ENCODE results near the gene ALDH1A3. TPM values are rescaled to one million over a fixed set of nuclear protein-coding genes. Genes with fewer than 3 reads are reported as not detected.

Gene ALDH1A3
- total and polyA plus RNA-seq, 4 donors, result 0.79 to 8.4 (median 1.4) TPM

- Histone ChIP-seq H3K27ac (ENCODE audit: low read depth in 1 of 2, low read length in 2 of 2) (no peak overlapping the region), H3K27me3 (ENCODE audit: control insufficient read depth in 4 of 4, insufficient read depth in 4 of 4, low read length in 3 of 4) (no peaks in the 10 kb centered on the region), H3K9me3 (ENCODE audit: control insufficient read depth in 4 of 4, low read length in 3 of 4) (no peaks in the 10 kb centered on the region), H3K36me3 (ENCODE audit: control insufficient read depth in 4 of 4, insufficient read depth in 3 of 4, low read depth in 1 of 4, low read length in 3 of 4) (no peaks in the 10 kb centered on the region), H3K4me1 (ENCODE audit: control insufficient read depth in 4 of 4, insufficient read depth in 4 of 4, low read length in 3 of 4) (no peaks in the 10 kb centered on the region), H3K9ac (ENCODE audit: low read depth in 1 of 2, low read length in 2 of 2) (no peak overlapping the region), H3K4me3 (ENCODE audit: low read depth in 1 of 3, low read length in 3 of 3) (no peak overlapping the region)
- 63% methylated on average over 14 of the region's 14 CpGs for WGBS
- DNase-seq (ENCODE audit: low spot score), result no peak
- no peak for TF ChIP-seq RXRA (IDR thresholded peaks at IDR 0.05)
- no peak for TF ChIP-seq NR2F2 (IDR thresholded peaks at IDR 0.05)
- TF ChIP-seq ZBTB33 (IDR thresholded peaks at IDR 0.05), result no peak
- TF ChIP-seq YY1 (IDR thresholded peaks at IDR 0.05), result no peak
Observed at GRCh38 chr15:100842756-100843730, 36.6 kb upstream of the ALDH1A3 start.

DNA sequence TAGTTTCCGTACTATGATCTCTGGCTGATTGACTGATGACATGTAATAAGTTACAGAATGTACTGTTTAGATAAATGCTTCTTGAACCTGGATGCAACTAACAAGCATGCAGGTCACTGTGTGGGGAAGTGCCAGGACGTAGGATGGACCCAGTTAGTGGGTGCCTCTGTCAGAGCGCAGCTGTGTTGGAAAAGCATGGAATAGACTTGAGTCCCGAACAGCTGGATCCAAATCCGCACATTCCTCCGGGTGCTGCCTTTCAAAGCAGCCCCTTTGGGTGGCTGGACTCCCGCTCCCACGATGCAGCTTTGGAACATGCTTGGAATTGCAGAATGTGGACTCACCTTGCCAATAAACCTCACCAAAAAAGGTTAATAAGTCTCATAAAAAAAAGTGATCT, 35.5 kb upstream of the ALDH1A3 start:
- Histone ChIP-seq H3K4me3 (ENCODE audit: low read depth in 1 of 3, low read length in 3 of 3) (no peak overlapping the region), H3K36me3 (ENCODE audit: control insufficient read depth in 4 of 4, insufficient read depth in 3 of 4, low read depth in 1 of 4, low read length in 3 of 4) (no peaks in the 10 kb centered on the region), H3K9me3 (ENCODE audit: control insufficient read depth in 4 of 4, low read length in 3 of 4) (no peaks in the 10 kb centered on the region), H3K27ac (ENCODE audit: low read depth in 1 of 2, low read length in 2 of 2) (no peak overlapping the region), H3K27me3 (ENCODE audit: control insufficient read depth in 4 of 4, insufficient read depth in 4 of 4, low read length in 3 of 4) (peaks cover 0 to 4% (median 0%) of the 10 kb centered on the region in 4 donors), H3K4me1 (ENCODE audit: control insufficient read depth in 4 of 4, insufficient read depth in 4 of 4, low read length in 3 of 4) (no peaks in the 10 kb centered on the region), H3K9ac (ENCODE audit: low read depth in 1 of 2, low read length in 2 of 2) (no peak overlapping the region)
- no peak for DNase-seq (ENCODE audit: low spot score)
- TF ChIP-seq FOXA1 (IDR thresholded peaks at IDR 0.05) (no peak), RAD21 (IDR thresholded peaks at IDR 0.05) (no peak), HNF4A (conservative IDR thresholded peaks at IDR 0.05) (no peak), YY1 (IDR thresholded peaks at IDR 0.05) (no peak), SP1 (IDR thresholded peaks at IDR 0.05) (no peak), REST (IDR thresholded peaks at IDR 0.05) (no peak)
- TF ChIP-seq, protein P1, sequence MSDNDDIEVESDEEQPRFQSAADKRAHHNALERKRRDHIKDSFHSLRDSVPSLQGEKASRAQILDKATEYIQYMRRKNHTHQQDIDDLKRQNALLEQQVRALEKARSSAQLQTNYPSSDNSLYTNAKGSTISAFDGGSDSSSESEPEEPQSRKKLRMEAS (IDR thresholded peaks at IDR 0.05), result no peak
- WGBS, result 87% methylated on average over 8 of the region's 8 CpGs

- no peaks in the 10 kb centered on the region for H3K36me3 ChIP-seq (ENCODE audit: control insufficient read depth in 4 of 4, insufficient read depth in 3 of 4, low read depth in 1 of 4, low read length in 3 of 4)
- no peak overlapping the region for H3K27ac ChIP-seq (ENCODE audit: low read depth in 1 of 2, low read length in 2 of 2)
- no peak overlapping the region for H3K9ac ChIP-seq (ENCODE audit: low read depth in 1 of 2, low read length in 2 of 2)
- WGBS, result 83% methylated on average over 9 of the region's 9 CpGs
- no peak for DNase-seq (ENCODE audit: low spot score)
- no peak overlapping the region for H3K4me3 ChIP-seq (ENCODE audit: low read depth in 1 of 3, low read length in 3 of 3)
- H3K4me1 ChIP-seq (ENCODE audit: control insufficient read depth in 4 of 4, insufficient read depth in 4 of 4, low read length in 3 of 4), result no peaks in the 10 kb centered on the region
- H3K27me3 ChIP-seq (ENCODE audit: control insufficient read depth in 4 of 4, insufficient read depth in 4 of 4, low read length in 3 of 4), result peaks cover 0 to 8% (median 2%) of the 10 kb centered on the region in 4 donors
- H3K9me3 ChIP-seq (ENCODE audit: control insufficient read depth in 4 of 4, low read length in 3 of 4), result peaks cover 0 to 1% (median 0%) of the 10 kb centered on the region in 4 donors
- TF ChIP-seq JUND (IDR thresholded peaks at IDR 0.05) (no peak), REST (IDR thresholded peaks at IDR 0.05) (no peak), TAF1 (conservative IDR thresholded peaks at IDR 0.05) (no peak), GABPA (IDR thresholded peaks at IDR 0.05 in 1 of 2, conservative IDR thresholded peaks at IDR 0.05 in 1 of 2) (no peak), EGR1 (IDR thresholded peaks at IDR 0.05; ENCODE audit: low read depth in 2 of 2) (no peak), HNF4A (conservative IDR thresholded peaks at IDR 0.05) (no peak)
- TF ChIP-seq, protein P2, sequence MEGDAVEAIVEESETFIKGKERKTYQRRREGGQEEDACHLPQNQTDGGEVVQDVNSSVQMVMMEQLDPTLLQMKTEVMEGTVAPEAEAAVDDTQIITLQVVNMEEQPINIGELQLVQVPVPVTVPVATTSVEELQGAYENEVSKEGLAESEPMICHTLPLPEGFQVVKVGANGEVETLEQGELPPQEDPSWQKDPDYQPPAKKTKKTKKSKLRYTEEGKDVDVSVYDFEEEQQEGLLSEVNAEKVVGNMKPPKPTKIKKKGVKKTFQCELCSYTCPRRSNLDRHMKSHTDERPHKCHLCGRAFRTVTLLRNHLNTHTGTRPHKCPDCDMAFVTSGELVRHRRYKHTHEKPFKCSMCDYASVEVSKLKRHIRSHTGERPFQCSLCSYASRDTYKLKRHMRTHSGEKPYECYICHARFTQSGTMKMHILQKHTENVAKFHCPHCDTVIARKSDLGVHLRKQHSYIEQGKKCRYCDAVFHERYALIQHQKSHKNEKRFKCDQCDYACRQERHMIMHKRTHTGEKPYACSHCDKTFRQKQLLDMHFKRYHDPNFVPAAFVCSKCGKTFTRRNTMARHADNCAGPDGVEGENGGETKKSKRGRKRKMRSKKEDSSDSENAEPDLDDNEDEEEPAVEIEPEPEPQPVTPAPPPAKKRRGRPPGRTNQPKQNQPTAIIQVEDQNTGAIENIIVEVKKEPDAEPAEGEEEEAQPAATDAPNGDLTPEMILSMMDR (IDR thresholded peaks at IDR 0.05; ENCODE audit: low read depth, low read length, missing input control), result no peak
Observed at GRCh38 chr15:100844778-100845177, 34.9 kb upstream of the ALDH1A3 start.
